NCI-H1694 treated with DMSO at 0.1 percent for 48 hours (cell line): Measurements from ENCODE around the gene TBC1D21.

Experiments used
- DNase-seq: peaks from one replicate; lab custom pipeline; 2025; lab: John Stamatoyannopoulos, UW

Gene TBC1D21

GRCh38 chr15:73862276-73862675 is 11.1 kb upstream of the TBC1D21 start:
- DNase-seq: no peak

GRCh38 chr15:73865379-73865778 is 8.0 kb upstream of the TBC1D21 start:
- DNase-seq: no peak

GRCh38 chr15:73865904-73866303 is 7.5 kb upstream of the TBC1D21 start:
- no peak for DNase-seq

GRCh38 chr15:73866481-73866880 is 6.9 kb upstream of the TBC1D21 start:
- no peak for DNase-seq

- DNase-seq: no peak
Measured at GRCh38 chr15:73866881-73867410, 6.4 kb upstream of the TBC1D21 start.

GRCh38 chr15:73867426-73867825 is 5.9 kb upstream of the TBC1D21 start:
- no peak for DNase-seq

- no peak for DNase-seq
Measured at GRCh38 chr15:73867956-73868355, 5.4 kb upstream of the TBC1D21 start.

- no peak for DNase-seq
Measured at GRCh38 chr15:73869216-73869995, 4.0 kb upstream of the TBC1D21 start.

GRCh38 chr15:73870700-73871408 is 2.5 kb upstream of the TBC1D21 start:
- DNase-seq: no peak

GRCh38 chr15:73872346-73872745 is 1.0 kb upstream of the TBC1D21 start:
- DNase-seq: no peak

- peak; percentile 58 for DNase-seq
Measured at GRCh38 chr15:73873889-73874511, 636 bp downstream of the TBC1D21 start.

- no peak for DNase-seq
Measured at GRCh38 chr15:73879426-73879825, 6.1 kb downstream of the TBC1D21 start.

GRCh38 chr15:73881579-73882320 is 8.4 kb downstream of the TBC1D21 start:
- DNase-seq: no peak

GRCh38 chr15:73882761-73883419 is 9.5 kb downstream of the TBC1D21 start:
- DNase-seq: no peak

- DNase-seq: no peak
Measured at GRCh38 chr15:73884159-73884558, 10.8 kb downstream of the TBC1D21 start.

- no peak for DNase-seq
Measured at GRCh38 chr15:73885954-73886700, 12.8 kb downstream of the TBC1D21 start.

- DNase-seq: no peak
Measured at GRCh38 chr15:73886717-73887345, 13.5 kb downstream of the TBC1D21 start.

GRCh38 chr15:73887481-73887880 is 14.1 kb downstream of the TBC1D21 start:
- DNase-seq: no peak

- DNase-seq: no peak
Measured at GRCh38 chr15:73888224-73889041, 15.1 kb downstream of the TBC1D21 start.
